PC-9 (cell line): ENCODE measurements around the gene MICB.

Source experiments
- EZH2 ChIP-seq: fragments of 200-600 bp; sonication (generic); IDR thresholded peaks from 2 replicates; pipeline ENCODE4 v1.8.0; 2017; ENCODE audit warnings: antibody characterized with exemption, low read depth
- TF ChIP-seq, protein P1 (sequence below): fragments of 200-600 bp; sonication (generic); conservative IDR thresholded peaks from 2 replicates; pipeline ENCODE4 v1.6.1; 2017; ENCODE audit warnings: mixed run types, antibody characterized with exemption, mild to moderate bottlenecking, moderate library complexity

DNA sequence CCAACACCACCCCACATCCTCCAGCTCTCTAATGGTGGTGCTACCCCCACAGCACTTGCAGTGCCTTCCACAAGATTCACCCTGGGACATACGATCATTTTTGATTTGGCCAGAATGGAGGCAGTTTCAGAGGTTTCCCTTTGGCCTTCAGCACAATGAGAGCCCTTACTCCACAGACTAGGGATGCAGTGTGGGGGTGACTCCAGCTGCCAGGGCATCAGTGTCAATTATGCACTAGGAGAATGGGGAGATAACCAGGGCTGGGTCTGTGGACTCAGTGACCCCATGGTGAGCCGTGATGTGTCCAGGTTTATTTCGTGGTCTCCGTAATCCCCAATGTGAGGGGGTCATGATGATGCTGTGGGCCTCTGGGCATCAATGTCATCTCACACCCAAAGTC is 31.5 kb upstream of the MICB start:
- TF ChIP-seq, protein P1, sequence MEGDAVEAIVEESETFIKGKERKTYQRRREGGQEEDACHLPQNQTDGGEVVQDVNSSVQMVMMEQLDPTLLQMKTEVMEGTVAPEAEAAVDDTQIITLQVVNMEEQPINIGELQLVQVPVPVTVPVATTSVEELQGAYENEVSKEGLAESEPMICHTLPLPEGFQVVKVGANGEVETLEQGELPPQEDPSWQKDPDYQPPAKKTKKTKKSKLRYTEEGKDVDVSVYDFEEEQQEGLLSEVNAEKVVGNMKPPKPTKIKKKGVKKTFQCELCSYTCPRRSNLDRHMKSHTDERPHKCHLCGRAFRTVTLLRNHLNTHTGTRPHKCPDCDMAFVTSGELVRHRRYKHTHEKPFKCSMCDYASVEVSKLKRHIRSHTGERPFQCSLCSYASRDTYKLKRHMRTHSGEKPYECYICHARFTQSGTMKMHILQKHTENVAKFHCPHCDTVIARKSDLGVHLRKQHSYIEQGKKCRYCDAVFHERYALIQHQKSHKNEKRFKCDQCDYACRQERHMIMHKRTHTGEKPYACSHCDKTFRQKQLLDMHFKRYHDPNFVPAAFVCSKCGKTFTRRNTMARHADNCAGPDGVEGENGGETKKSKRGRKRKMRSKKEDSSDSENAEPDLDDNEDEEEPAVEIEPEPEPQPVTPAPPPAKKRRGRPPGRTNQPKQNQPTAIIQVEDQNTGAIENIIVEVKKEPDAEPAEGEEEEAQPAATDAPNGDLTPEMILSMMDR = no peak
- TF ChIP-seq EZH2 = no peak
